Karpas-422 (cell line): Measurements from ENCODE around the gene PIM1. TPM values are rescaled to one million over a fixed set of nuclear protein-coding genes. Genes with fewer than 3 reads are reported as not detected.

ENCODE experiments used
- DNase-seq: peaks from one replicate; pipeline ENCODE4 v3.0.0-alpha.2; 2015
- H2AFZ ChIP-seq: fragments of 200-600 bp; sonication (generic); 2 replicates; pipeline ENCODE4 v1.6.1; 2014; ENCODE audit warnings: antibody characterized with exemption, low read length, mixed read lengths
- H3K27ac ChIP-seq: fragments of 200-600 bp; sonication (generic); 2 replicates; pipeline ENCODE4 v1.5.1; 2014; ENCODE audit warnings: mild to moderate bottlenecking, low read length, moderate library complexity
- H3K27me3 ChIP-seq: fragments of 200-600 bp; sonication (generic); 2 replicates; pipeline ENCODE4 v1.6.1; 2014; ENCODE audit warnings: low read length, mixed read lengths
- H3K36me3 ChIP-seq: fragments of 200-600 bp; sonication (generic); 2 replicates; pipeline ENCODE4 v1.6.1; 2014; ENCODE audit warnings: low read length, mixed read lengths; ENCODE audit not compliant: insufficient read depth
- H3K4me1 ChIP-seq: fragments of 200-600 bp; sonication (generic); 2 replicates; pipeline ENCODE4 v1.6.1; 2014; ENCODE audit warnings: mild to moderate bottlenecking, low read length, mixed read lengths
- H3K4me2 ChIP-seq: fragments of 200-600 bp; sonication (generic); 2 replicates; pipeline ENCODE4 v1.6.1; 2014; ENCODE audit warnings: low read length, low read depth, mild to moderate bottlenecking; ENCODE audit not compliant: poor library complexity, severe bottlenecking
- H3K4me3 ChIP-seq: fragments of 200-600 bp; sonication (generic); 2 replicates; pipeline ENCODE4 v1.5.1; 2014; ENCODE audit warnings: mild to moderate bottlenecking, antibody characterized with exemption, low read length, mixed read lengths
- H3K79me2 ChIP-seq: fragments of 200-600 bp; sonication (generic); 2 replicates; pipeline ENCODE4 v1.6.1; 2014; ENCODE audit warnings: mild to moderate bottlenecking, low read length, mixed read lengths
- H3K9ac ChIP-seq: fragments of 200-600 bp; sonication (generic); 2 replicates; pipeline ENCODE4 v1.6.0; 2014; ENCODE audit warnings: low read length
- H3K9me2 ChIP-seq: fragments of 200-600 bp; sonication (generic), shearing (Covaris generic); replicated peaks from 2 replicates; pipeline ENCODE4 v1.6.0; 2014; ENCODE audit warnings: mild to moderate bottlenecking, low read length, moderate library complexity; ENCODE audit not compliant: insufficient read depth
- H3K9me3 ChIP-seq: fragments of 300-700, 200-600 bp; sonication (generic); 2 replicates; pipeline ENCODE4 v1.6.1; 2014; ENCODE audit warnings: low read length, mixed read lengths
- H4K20me1 ChIP-seq: fragments of 200-600 bp; sonication (generic); 2 replicates; pipeline ENCODE4 v1.6.1; 2014; ENCODE audit warnings: mild to moderate bottlenecking, antibody characterized with exemption, low read length, low read depth; ENCODE audit not compliant: insufficient read depth
- total RNA-seq: library from RNA; depleted of rRNA; stranded (reverse); fragments of >200 nt; shearing (Covaris generic); gene quantifications from 2 replicates; pipeline ENCODE4 v1.2.3, GENCODE V29; 2014; ENCODE audit warnings: low replicate concordance

Gene PIM1
- total RNA-seq, 1 experiment from 2014 or later, result 4.0 TPM

DNA sequence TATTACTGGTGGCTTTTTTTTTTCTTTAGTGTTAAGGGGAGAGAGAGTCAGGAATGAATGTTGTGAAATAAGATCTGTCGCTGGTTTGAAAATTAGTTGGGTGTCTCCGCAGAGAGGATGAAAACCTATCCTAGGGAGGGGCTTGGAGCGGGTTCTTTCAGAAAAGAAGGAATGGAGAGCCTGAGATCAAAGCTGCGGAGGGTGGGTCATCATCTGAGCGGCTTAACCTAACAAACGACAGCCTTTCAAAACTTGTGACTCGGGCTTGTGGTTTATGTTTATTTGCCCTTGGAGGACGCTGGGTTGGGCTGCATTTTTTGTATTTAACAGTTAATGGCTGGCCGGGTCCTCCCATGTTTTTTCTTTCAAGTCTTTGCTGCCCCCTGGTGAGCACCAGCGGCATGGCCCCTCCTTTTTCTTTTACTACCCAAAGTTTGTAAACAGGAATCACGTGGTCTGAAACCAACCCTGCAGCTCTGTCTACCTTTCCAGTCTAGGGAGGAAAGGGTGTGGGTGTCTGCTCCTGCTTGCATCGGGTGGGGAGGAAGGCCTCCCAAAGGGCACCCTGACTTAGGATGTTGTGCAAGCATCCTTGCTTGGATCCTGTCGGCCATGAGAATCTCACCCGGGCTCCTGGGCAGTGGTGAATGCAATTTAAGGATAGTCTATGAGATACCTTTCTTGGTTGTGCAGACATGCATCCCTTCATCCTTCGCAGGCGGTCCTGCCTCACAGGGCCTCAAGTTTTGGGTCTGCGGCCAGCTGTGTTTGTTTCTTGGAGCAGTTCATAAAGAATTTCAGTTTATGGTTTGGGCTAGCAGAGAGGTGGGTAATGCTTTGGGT, 2.2 kb downstream of the PIM1 start:
- Histone ChIP-seq H3K4me3 (peak overlapping the region; percentile 91), H3K4me2 (peak overlapping the region; percentile 95), H2AFZ (peak overlapping the region; percentile 76), H3K9me3 (no peaks in the 10 kb centered on the region), H3K9me2 (no peaks in the 10 kb centered on the region), H4K20me1 (no peaks in the 10 kb centered on the region), H3K9ac (peak overlapping the region; percentile 83), H3K27me3 (no peaks in the 10 kb centered on the region), H3K4me1 (peaks cover 33% of the 10 kb centered on the region), H3K36me3 (peaks cover 5% of the 10 kb centered on the region), H3K79me2 (no peaks in the 10 kb centered on the region), H3K27ac (no peak overlapping the region)
- DNase-seq, result peak; percentile 93

DNA sequence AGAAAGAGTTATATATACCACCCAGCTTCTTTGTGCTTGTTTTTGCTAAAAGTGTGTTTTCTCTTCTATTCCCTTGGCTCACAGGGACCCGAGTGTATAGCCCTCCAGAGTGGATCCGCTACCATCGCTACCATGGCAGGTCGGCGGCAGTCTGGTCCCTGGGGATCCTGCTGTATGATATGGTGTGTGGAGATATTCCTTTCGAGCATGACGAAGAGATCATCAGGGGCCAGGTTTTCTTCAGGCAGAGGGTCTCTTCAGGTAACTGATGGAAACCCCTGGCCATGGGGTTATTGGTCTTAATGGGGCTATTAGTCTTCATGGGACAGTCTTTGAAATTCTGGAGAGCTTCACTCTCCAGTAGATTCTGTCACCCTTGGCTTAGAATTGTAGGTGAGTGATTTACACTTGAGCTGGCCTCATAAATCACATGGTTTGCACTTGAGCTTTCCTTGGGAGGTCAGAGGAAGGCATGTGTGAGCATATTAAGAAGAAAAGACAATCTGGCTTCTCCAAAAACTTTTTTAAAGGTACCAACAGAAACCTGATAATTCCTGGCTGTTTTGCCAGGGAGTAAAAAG, 3.0 kb downstream of the PIM1 start:
- Histone ChIP-seq H3K9ac (no peak overlapping the region), H3K36me3 (peaks cover 5% of the 10 kb centered on the region), H3K9me2 (no peaks in the 10 kb centered on the region), H3K27me3 (no peaks in the 10 kb centered on the region), H3K4me3 (no peak overlapping the region), H3K79me2 (no peaks in the 10 kb centered on the region), H3K4me2 (no peak overlapping the region), H2AFZ (no peak overlapping the region), H4K20me1 (no peaks in the 10 kb centered on the region), H3K27ac (no peak overlapping the region), H3K9me3 (no peaks in the 10 kb centered on the region), H3K4me1 (peaks cover 36% of the 10 kb centered on the region)
- DNase-seq, result no peak

DNA sequence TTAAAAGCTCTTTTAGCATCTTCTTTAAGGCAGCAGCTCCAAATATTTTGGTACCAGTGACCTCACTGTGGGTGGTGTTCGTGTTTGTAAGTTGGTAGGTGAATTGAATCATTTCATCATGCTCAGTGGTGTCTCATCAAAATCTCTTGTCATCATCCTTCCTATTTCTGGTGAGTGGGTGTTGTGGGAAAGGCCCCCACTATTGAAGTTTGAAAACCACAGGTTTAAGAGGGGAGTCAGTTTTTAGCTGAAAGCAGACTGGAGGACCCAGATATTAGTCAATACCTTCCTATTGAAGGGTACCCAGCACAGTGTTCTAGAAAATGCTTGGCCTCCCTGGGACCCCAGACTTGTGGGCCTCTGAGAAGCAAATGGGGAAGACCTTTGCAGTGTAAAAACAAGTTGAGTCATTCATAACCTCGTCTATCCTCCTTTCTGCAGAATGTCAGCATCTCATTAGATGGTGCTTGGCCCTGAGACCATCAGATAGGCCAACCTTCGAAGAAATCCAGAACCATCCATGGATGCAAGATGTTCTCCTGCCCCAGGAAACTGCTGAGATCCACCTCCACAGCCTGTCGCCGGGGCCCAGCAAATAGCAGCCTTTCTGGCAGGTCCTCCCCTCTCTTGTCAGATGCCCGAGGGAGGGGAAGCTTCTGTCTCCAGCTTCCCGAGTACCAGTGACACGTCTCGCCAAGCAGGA, 3.7 kb downstream of the PIM1 start:
- H3K4me2 ChIP-seq, result no peak overlapping the region
- H3K9me3 ChIP-seq, result no peaks in the 10 kb centered on the region
- no peak overlapping the region for H3K4me3 ChIP-seq

DNA sequence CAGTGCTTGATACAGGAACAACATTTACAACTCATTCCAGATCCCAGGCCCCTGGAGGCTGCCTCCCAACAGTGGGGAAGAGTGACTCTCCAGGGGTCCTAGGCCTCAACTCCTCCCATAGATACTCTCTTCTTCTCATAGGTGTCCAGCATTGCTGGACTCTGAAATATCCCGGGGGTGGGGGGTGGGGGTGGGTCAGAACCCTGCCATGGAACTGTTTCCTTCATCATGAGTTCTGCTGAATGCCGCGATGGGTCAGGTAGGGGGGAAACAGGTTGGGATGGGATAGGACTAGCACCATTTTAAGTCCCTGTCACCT, 4.2 kb downstream of the PIM1 start:
- H3K4me1 ChIP-seq, result peaks cover 30% of the 10 kb centered on the region
- DNase-seq, result no peak
- H2AFZ ChIP-seq, result no peak overlapping the region
- H3K9me3 ChIP-seq, result no peaks in the 10 kb centered on the region
- no peaks in the 10 kb centered on the region for H4K20me1 ChIP-seq
- no peaks in the 10 kb centered on the region for H3K27me3 ChIP-seq
- H3K4me3 ChIP-seq, result no peak overlapping the region
- no peaks in the 10 kb centered on the region for H3K9me2 ChIP-seq
- peaks cover 5% of the 10 kb centered on the region for H3K36me3 ChIP-seq
- no peak overlapping the region for H3K4me2 ChIP-seq
- no peaks in the 10 kb centered on the region for H3K79me2 ChIP-seq
- no peak overlapping the region for H3K9ac ChIP-seq
- H3K27ac ChIP-seq, result no peak overlapping the region

More for the DNA sequence above, 3.7 kb downstream of the PIM1 start:
- no peaks in the 10 kb centered on the region for H3K27me3 ChIP-seq
- no peak overlapping the region for H2AFZ ChIP-seq
- no peaks in the 10 kb centered on the region for H3K79me2 ChIP-seq
- H3K27ac ChIP-seq, result no peak overlapping the region
- H3K36me3 ChIP-seq, result peaks cover 5% of the 10 kb centered on the region
- H3K9ac ChIP-seq, result no peak overlapping the region
- DNase-seq, result no peak
- no peaks in the 10 kb centered on the region for H3K9me2 ChIP-seq
- no peaks in the 10 kb centered on the region for H4K20me1 ChIP-seq
- peaks cover 35% of the 10 kb centered on the region for H3K4me1 ChIP-seq

DNA sequence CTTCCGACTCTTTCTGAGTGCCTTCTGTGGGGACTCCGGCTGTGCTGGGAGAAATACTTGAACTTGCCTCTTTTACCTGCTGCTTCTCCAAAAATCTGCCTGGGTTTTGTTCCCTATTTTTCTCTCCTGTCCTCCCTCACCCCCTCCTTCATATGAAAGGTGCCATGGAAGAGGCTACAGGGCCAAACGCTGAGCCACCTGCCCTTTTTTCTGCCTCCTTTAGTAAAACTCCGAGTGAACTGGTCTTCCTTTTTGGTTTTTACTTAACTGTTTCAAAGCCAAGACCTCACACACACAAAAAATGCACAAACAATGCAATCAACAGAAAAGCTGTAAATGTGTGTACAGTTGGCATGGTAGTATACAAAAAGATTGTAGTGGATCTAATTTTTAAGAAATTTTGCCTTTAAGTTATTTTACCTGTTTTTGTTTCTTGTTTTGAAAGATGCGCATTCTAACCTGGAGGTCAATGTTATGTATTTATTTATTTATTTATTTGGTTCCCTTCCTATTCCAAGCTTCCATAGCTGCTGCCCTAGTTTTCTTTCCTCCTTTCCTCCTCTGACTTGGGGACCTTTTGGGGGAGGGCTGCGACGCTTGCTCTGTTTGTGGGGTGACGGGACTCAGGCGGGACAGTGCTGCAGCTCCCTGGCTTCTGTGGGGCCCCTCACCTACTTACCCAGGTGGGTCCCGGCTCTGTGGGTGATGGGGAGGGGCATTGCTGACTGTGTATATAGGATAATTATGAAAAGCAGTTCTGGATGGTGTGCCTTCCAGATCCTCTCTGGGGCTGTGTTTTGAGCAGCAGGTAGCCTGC, 4.8 kb downstream of the PIM1 start:
- Histone ChIP-seq H2AFZ (no peak overlapping the region), H3K27ac (no peak overlapping the region), H3K36me3 (peaks cover 5% of the 10 kb centered on the region), H3K27me3 (no peaks in the 10 kb centered on the region), H3K9me3 (no peaks in the 10 kb centered on the region), H4K20me1 (no peaks in the 10 kb centered on the region), H3K4me3 (no peak overlapping the region), H3K79me2 (no peaks in the 10 kb centered on the region), H3K4me1 (peaks cover 26% of the 10 kb centered on the region), H3K9ac (no peak overlapping the region), H3K9me2 (no peaks in the 10 kb centered on the region), H3K4me2 (no peak overlapping the region)
- DNase-seq, result no peak

DNA sequence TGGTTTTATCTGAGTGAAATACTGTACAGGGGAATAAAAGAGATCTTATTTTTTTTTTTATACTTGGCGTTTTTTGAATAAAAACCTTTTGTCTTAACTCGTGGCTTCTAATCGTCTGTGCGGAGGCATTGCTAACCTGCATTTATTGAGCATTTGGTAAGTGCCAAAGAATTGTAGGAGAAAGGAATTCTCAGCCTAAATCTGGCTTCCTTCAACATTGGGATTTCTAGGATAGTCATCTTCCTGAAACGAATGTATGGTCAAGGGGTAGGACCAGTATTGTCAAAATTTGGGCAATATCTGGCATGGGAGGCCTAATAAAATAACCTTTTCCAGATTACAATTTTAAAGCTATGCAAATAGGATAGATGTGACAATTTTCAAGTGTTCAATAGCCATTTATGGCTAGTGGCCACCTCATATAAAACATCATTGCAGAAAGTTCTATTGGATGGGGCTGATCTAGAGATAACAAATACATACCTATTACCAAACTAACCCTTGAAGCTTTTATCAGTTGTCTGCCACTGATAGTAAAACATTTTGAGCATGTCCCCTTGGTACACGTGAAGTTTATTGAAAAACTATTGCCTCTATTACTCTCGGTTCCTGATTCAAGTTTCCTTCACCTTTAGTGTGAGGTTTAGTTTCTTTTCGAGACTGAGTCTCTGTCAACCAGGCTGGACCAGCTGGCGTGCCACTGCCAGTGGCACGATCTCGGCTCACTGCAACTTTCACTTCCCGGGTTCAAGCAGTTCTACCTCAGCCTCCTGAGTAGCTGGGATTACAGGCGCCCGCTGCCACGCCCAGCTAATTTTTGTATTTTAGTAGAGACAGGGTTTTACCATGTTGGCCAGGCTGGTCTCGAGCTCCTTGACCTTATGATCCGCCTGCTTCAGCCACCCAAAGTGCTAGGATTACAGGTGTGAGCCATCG, 5.6 kb downstream of the PIM1 start:
- peaks cover 26% of the 10 kb centered on the region for H3K4me1 ChIP-seq
- H4K20me1 ChIP-seq, result no peaks in the 10 kb centered on the region
- H2AFZ ChIP-seq, result no peak overlapping the region
- no peak overlapping the region for H3K4me2 ChIP-seq
- no peak overlapping the region for H3K9ac ChIP-seq
- no peaks in the 10 kb centered on the region for H3K27me3 ChIP-seq
- H3K36me3 ChIP-seq, result peaks cover 5% of the 10 kb centered on the region
- DNase-seq, result no peak
- H3K79me2 ChIP-seq, result no peaks in the 10 kb centered on the region
- H3K9me3 ChIP-seq, result no peaks in the 10 kb centered on the region
- H3K4me3 ChIP-seq, result no peak overlapping the region
- no peak overlapping the region for H3K27ac ChIP-seq
- no peaks in the 10 kb centered on the region for H3K9me2 ChIP-seq

DNA sequence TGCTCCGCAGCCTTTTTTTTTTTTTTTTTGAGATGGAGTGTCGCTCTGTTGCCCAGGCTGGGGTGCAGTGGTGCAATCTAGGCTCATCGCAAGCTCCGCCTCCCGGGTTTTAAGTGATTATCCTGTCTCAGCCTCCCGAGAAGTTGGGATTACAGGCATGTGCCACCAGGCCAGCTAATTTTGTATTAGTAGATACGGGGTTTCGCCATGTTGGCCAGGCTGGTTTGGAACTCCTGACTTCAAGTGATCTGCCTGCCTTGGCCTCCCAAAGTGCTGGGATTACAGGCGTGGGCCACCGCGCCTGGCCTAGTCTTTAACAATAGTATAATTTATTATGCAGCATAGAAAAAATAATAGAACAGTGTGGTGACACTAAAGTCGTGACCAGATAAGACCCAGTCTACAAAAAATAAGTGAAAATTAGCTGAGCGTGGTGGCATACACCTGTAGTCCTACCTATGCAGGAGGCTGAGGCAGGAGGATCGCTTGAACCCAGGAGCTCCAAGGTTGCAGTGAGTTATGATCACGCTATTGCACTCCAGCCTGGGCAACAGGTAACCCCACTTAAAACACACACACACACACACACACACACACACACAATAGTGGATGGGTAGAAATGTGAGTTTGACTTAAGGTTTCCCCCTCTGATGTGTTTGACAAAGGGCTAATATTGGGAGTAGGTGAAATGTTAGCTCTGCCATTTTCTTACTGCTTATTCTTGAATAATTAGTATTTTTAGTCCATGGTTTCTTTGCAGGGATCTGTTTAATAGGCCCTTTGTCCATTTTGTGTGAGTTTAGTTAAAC, 6.5 kb downstream of the PIM1 start:
- Histone ChIP-seq H3K4me3 (no peak overlapping the region), H3K9ac (no peak overlapping the region), H3K36me3 (peaks cover 5% of the 10 kb centered on the region), H3K4me2 (no peak overlapping the region), H3K79me2 (no peaks in the 10 kb centered on the region), H3K27ac (no peak overlapping the region), H2AFZ (no peak overlapping the region), H3K9me2 (no peaks in the 10 kb centered on the region), H4K20me1 (no peaks in the 10 kb centered on the region), H3K27me3 (no peaks in the 10 kb centered on the region), H3K9me3 (no peaks in the 10 kb centered on the region), H3K4me1 (peaks cover 17% of the 10 kb centered on the region)
- DNase-seq, result no peak
